OCI-LY3 (cell line): ENCODE results near the gene ZNF91.
"Not testable (repeated sequence)": the region's sequence is repeated elsewhere in the genome, so short reads cannot be mapped to it uniquely, and the experiment has no call there.

Source experiments
- CTCF ChIP-seq: fragments of 200-600, 300-600 bp; sonication (generic); IDR thresholded peaks from 2 replicates; pipeline ENCODE4 v1.5.1; 2014; ENCODE audit warnings: antibody characterized with exemption, low read length, low read depth
- EZH2phosphoT487 ChIP-seq: fragments of 200-600 bp; shearing (Covaris generic); IDR thresholded peaks from 2 replicates; pipeline ENCODE4 v1.6.1; 2018; ENCODE audit warnings: antibody characterized with exemption, mixed run types, low read depth

GRCh38 chr19:23361843-23362242 lies 33.4 kb downstream of the ZNF91 start:
- not testable (repeated sequence) for TF ChIP-seq CTCF, EZH2phosphoT487
